Stimulated activated CD8-positive, alpha-beta memory T cell treated with anti-CD3 and anti-CD28 coated beads, Interleukin-4, amount 100 ng/mL, for 4 hours (primary cell): Measurements from ENCODE around the gene STYXL2.

Experiments
- DNase-seq, 2 donors: peaks; one replicate each; pipeline ENCODE4 v3.0.0-alpha.2; 2020; ENCODE audit warnings: low read depth in 2 of 2, low spot score in 1 of 2

The STYXL2 gene

DNA sequence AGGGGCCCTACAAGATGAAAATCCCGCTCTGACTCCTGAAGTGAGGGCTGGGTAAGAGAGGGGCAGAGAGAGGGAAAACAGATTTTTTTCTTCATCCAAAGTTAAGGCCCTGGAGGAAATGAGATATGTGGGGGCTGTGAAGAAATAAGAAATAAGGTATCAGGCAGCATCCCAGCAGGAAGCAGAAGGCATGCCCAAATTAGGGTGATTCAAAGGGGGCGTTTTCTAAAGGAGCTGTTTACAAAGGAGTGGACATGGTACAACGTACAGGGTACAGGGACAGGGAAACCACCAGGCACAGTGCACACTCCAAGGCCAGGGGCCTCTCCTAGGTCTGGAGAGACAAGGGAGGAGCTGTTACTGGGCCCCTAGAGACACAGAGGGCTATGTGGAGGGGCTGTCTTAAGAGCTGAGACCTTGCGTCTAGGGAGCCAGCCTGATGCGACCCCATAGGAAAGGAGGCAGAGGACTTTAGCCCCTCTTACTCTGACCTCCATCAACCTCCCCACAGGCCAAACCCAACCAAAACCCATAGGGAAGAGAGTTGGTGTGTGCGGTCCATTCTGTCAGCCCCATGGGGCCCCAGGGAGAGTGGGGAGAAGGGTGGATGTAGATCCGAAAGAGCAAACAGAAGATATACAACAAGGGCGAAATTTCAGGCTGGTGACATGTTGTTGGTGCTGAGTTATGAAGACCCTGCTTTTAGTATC is 38.6 kb downstream of the STYXL2 start:
- no peak for DNase-seq

DNA sequence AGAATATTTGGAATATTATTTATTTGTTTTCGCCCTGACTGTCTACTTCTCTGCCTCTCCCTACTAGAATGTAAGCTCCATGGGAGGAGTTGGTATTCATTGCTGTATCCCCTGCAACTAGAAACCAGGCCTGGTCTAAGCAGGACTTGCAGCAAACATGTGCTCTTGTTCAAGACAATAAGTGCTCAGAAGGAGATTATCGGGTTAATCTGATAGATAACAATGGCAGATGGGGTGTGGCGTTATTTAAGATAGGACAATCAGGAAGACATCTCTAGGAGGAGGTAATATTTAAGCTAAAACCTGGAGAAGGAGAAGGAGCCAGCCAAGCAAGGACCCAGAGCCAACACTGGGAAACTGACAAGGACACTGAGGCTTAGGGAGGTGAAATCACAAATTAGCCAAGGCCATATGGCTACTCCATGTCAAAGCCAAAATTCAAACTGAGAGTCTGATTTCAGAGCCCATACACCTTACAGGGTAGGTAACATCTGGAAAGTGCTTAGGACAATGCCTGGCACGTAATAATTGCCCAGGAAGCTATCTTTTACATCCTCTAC is 41.5 kb downstream of the STYXL2 start:
- no peak for DNase-seq

DNA sequence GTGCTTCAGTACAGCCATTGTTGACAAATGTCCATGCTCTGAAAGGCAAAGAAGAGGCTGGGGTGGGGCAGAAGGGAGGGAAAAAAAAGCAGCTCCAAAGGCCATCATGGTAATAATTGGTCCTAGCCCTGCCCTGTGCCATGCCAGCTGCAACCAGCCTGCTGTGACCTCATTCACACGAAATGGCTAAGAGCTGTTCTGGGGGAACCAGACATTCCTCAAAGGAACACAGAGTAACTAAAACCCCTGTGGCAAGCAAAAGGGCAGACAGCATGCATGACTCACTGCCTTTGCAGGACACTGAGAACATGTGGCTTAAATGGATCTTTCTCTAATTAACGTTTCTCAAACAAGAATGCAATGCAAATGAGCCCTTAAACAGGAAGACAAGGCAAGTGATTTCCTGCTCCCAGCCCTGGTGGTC is 42.3 kb downstream of the STYXL2 start:
- DNase-seq = no peak

DNA sequence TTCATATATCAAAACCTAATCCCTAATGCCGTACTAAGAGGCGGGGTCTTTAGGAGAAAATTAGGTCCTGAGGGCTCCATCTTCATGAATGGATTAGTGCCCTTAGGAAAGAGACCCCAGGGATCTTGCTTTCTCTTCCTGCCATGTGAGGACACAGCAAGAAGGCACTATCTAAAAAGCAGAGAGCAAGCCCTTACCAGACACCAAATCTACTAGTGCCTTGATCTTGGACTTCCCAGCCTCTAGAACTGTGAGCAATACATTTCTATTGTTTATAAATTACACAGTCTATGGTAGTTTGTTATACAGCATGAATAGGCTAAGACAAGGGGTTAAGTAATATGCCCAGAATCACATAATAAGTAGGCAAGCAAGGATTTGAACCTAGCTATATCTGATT is 42.9 kb downstream of the STYXL2 start:
- DNase-seq = no peak

DNA sequence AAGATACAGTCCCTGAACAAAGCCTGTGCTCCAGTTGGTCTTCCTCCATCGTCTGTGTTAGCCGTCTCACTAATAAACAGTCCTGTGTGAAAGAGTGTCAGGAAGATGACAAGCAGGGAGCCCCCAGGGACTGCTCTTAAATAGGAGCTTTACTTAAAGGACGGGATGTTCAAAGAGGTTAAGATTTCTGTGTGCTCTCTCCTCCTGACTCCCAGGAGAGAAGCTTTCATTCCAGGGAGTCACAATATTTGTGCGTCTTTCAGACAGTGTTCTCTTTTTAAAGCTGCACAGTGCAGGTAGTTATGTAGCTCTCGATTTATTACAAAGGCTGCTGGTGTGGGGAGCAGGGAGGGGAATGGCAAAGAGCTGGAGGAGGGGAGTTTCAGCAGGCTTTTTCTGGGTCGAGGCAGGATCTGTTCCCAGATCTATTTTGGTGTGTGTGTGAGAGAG is 43.5 kb downstream of the STYXL2 start:
- DNase-seq = no peak

DNA sequence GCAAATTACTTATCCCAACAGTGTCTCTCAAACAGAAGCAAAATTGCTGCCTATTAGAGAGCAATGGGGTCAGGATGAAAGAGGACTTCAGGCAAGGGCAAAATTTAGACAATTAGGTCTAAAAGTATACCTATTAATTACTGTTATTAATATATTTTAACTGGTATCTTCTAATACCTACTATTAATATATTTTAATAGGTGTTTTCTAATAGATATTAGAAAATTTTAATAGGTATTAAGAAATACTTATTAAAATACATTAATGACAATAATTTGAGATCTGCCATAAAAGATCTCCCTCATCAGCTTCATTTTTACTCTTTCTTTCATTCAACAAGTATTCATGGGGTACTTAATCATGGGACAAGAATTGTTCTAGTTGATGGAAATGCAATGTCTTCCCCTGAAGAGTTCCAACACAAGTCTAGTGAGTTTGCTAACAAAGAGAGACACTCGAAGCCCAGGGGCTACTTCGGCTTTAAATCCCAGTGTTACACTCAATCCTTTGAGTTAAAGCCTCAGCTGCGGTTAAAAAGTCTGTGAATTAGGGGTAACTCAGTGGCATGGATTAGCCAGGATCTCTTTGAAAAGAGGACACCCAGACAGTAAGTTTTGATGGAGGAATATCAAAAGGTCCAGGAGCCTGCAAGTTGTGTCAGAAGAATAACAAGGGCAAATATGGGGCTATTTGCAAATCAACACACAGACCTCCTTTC is 44.1 kb downstream of the STYXL2 start:
- no peak for DNase-seq

DNA sequence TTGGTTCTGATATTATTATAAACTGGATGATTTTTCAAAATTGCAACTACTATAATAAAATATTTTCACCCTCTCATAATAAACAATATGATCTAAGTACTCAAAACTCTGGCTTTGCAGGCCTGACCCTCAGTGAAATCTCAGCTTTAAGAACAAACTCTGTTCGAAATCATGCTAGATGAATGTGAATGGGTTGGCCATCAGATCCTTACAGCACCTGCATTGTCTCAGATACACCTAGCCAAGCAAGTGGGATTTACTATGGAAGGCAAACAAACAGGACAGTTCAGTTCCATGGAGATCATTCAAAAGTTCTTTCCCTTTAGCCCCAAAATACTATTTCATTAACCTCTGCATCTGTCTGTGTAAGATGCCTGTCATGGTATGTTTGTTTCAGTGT is 44.8 kb downstream of the STYXL2 start:
- DNase-seq = no peak

DNA sequence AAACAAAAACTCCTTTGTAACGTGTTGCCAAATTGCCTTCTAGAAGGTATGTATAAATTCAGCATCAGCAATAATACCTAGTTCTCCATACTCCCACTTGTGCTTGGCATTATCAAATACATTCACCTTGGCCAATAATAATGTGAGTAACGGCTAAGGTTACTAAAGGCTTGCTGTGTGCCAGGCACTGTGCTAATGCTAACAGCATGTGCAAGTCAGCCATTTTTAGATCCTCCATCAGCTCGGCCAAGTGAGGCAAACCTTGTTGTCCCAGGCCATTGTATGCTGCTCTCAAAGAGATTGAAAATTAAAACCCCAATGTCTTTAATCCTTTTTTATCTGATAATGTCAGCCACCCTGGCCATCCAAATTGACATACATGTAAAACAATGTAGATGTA is 48.1 kb downstream of the STYXL2 start:
- DNase-seq = no peak
